Spleen (tissue), 11 donors: Measurements from ENCODE around the gene SYCP3. TPM values are rescaled to one million over a fixed set of nuclear protein-coding genes. Genes with fewer than 3 reads are reported as not detected.

Experiments used
- polyA plus RNA-seq, 3 donors: library from polyadenylated mRNA; stranded (reverse); fragments of 200-250 nt; gene quantifications; one replicate each; pipeline ENCODE4 v1.2.1, GENCODE V29; 2013
- small RNA-seq, 4 donors: library from RNA; depleted of rRNA; stranded (forward); fragments of <200 nt; gene quantifications; one replicate each; pipeline ENCODE3, GENCODE V24; 2016
- total RNA-seq, 7 donors: library from RNA; depleted of rRNA in 3 of 7; stranded (reverse); fragments of >200 nt in 3 of 7; fragmentation: NEBNext Ultra II Directional in 4 of 7; extraction: Animal tissue kit (Norgen Biotek cat#: 25700) in 4 of 7; gene quantifications; one replicate each; pipeline versions ENCODE4 v1.1.0 to v1.2.1, GENCODE V29; 2016 to 2021
- donor health status: healthy with polysubstance abuse.
- donor health status: DM: no; HTN: no; CAD: no; lungs with moderate emphysema.
- donor health status: DM: no; HTN: no; CAD: no.
- donor health status: Bipolar disorder and iron deficiency.
- donor health status: healthy.
- donor health status: DM: no; HTN: no; CAD: no.
- donor health status: DM: yes; HTN: yes; CAD: no.

SYCP3 gene
- total and polyA plus RNA-seq, 10 donors, result 0.23 to 3.5 (median 0.44) TPM

Small RNA genes lying within 50 kb of the gene (small RNA-seq; reads per million reads assigned to genes)
- gene RNA5SP368 (0 reads per million in 4 donors), gene RNU6-101P (0 reads per million in 4 donors), gene RNY1P16 (0 reads per million in 4 donors)

Other genes with a start within 250 kb of the SYCP3 start
- 1 to 10 TPM in 1 of 7 donors, under 1 TPM in 2, not detected in 4; 0.27 to 2.7 (median 0.92) TPM for gene MYBPC1, start 144.5 kb downstream of the SYCP3 start, total RNA-seq
- gene MYBPC1, start 144.5 kb downstream of the SYCP3 start, polyA plus RNA-seq, result under 1 TPM; 0.06 to 0.77 (median 0.54) TPM
- gene CHPT1, start 41.8 kb downstream of the SYCP3 start, total RNA-seq, result 100 to 1,000 TPM in 2 of 7 donors, 10 to 100 TPM in 5; 42.4 to 115 (median 47.8) TPM
- 10 to 100 TPM; 26.8 to 34.3 (median 30.4) TPM for gene CHPT1, start 41.8 kb downstream of the SYCP3 start, polyA plus RNA-seq
- gene GNPTAB, start 91.5 kb upstream of the SYCP3 start, total RNA-seq, result 10 to 100 TPM; 40.3 to 90.8 (median 49.9) TPM
- 10 to 100 TPM in 2 of 3 donors, 1 to 10 TPM in 1; 9.3 to 14.3 (median 12.6) TPM for gene GNPTAB, start 91.5 kb upstream of the SYCP3 start, polyA plus RNA-seq
- gene DRAM1, start 138.1 kb upstream of the SYCP3 start, total RNA-seq, result 10 to 100 TPM; 12.4 to 43.1 (median 19.6) TPM
- gene DRAM1, start 138.1 kb upstream of the SYCP3 start, polyA plus RNA-seq, result 10 to 100 TPM in 2 of 3 donors, 1 to 10 TPM in 1; 8.4 to 15.5 (median 10.8) TPM